ENCODE measurements around the gene GID4.
A peak's percentile ranks its signal among the peaks of the same experiment; 100 is the strongest.

The GID4 gene

GRCh38 chr17:18087610-18088491 is 48.6 kb downstream of the GID4 start, which contains the start of gene DRG2:
DRG2 (plus strand) TSS chr17:18087948; CDS start chr17:18088024, 76 bp downstream.
- peak within 1 kb of the TSS; percentile 98 for H3K4me3 ChIP-seq (ENCODE audit: low read depth, low read length)
- peak; percentile 68 for DNase-seq (ENCODE audit: low read depth)

- no peak overlapping the region for H3K4me3 ChIP-seq (ENCODE audit: low read depth, low read length)
- no peak for DNase-seq (ENCODE audit: low read depth)
Measured at GRCh38 chr17:18089613-18090012, 50.4 kb downstream of the GID4 start.

- no peak overlapping the region for H3K4me3 ChIP-seq (ENCODE audit: low read depth, low read length)
- DNase-seq (ENCODE audit: low read depth): no peak
Measured at GRCh38 chr17:18093616-18094408, 54.6 kb downstream of the GID4 start.

- no peak overlapping the region for H3K4me3 ChIP-seq (ENCODE audit: low read depth, low read length)
- DNase-seq (ENCODE audit: low read depth): no peak
Measured at GRCh38 chr17:18094409-18094807, 55.2 kb downstream of the GID4 start.

GRCh38 chr17:18099516-18099915 is 60.3 kb downstream of the GID4 start:
- no peak overlapping the region for H3K4me3 ChIP-seq (ENCODE audit: low read depth, low read length)
- DNase-seq (ENCODE audit: low read depth): no peak

GRCh38 chr17:18100616-18101015 is 61.4 kb downstream of the GID4 start:
- DNase-seq (ENCODE audit: low read depth): no peak
- H3K4me3 ChIP-seq (ENCODE audit: low read depth, low read length): no peak overlapping the region

GRCh38 chr17:18101828-18102227 is 62.6 kb downstream of the GID4 start:
- H3K4me3 ChIP-seq (ENCODE audit: low read depth, low read length): no peak overlapping the region
- no peak for DNase-seq (ENCODE audit: low read depth)

GRCh38 chr17:18102640-18103039 is 63.4 kb downstream of the GID4 start:
- DNase-seq (ENCODE audit: low read depth): no peak
- no peak overlapping the region for H3K4me3 ChIP-seq (ENCODE audit: low read depth, low read length)

- no peak for DNase-seq (ENCODE audit: low read depth)
- H3K4me3 ChIP-seq (ENCODE audit: low read depth, low read length): no peak overlapping the region
Measured at GRCh38 chr17:18105027-18105426, 65.8 kb downstream of the GID4 start.

- no peak for DNase-seq (ENCODE audit: low read depth)
- H3K4me3 ChIP-seq (ENCODE audit: low read depth, low read length): no peak overlapping the region
Measured at GRCh38 chr17:18105595-18105994, 66.4 kb downstream of the GID4 start.

GRCh38 chr17:18106211-18106610 is 67.0 kb downstream of the GID4 start:
- no peak for DNase-seq (ENCODE audit: low read depth)
- no peak overlapping the region for H3K4me3 ChIP-seq (ENCODE audit: low read depth, low read length)

- H3K4me3 ChIP-seq (ENCODE audit: low read depth, low read length): no peak overlapping the region
- DNase-seq (ENCODE audit: low read depth): no peak
Measured at GRCh38 chr17:18107061-18107790, 68.0 kb downstream of the GID4 start.

GRCh38 chr17:18107971-18108370 is 68.8 kb downstream of the GID4 start:
- DNase-seq (ENCODE audit: low read depth): no peak

GRCh38 chr17:18108401-18109312 is 69.4 kb downstream of the GID4 start, which contains the start of gene MYO15A:
MYO15A (plus strand) TSS chr17:18108756; CDS start chr17:18118801, 10,045 bp downstream.
- DNase-seq (ENCODE audit: low read depth): no peak

More at GRCh38 chr17:18107971-18108370, 68.8 kb downstream of the GID4 start:
- H3K4me3 ChIP-seq (ENCODE audit: low read depth, low read length): no peak overlapping the region

GRCh38 chr17:18109935-18110485 is 70.8 kb downstream of the GID4 start:
- no peak overlapping the region for H3K4me3 ChIP-seq (ENCODE audit: low read depth, low read length)

More at GRCh38 chr17:18108401-18109312, 69.4 kb downstream of the GID4 start, which contains the start of gene MYO15A:
- H3K4me3 ChIP-seq (ENCODE audit: low read depth, low read length): no peak within 1 kb of the TSS

GRCh38 chr17:18110636-18111145 is 71.5 kb downstream of the GID4 start:
- DNase-seq (ENCODE audit: low read depth): no peak
- H3K4me3 ChIP-seq (ENCODE audit: low read depth, low read length): no peak overlapping the region

More at GRCh38 chr17:18109935-18110485, 70.8 kb downstream of the GID4 start:
- DNase-seq (ENCODE audit: low read depth): no peak

- no peak for DNase-seq (ENCODE audit: low read depth)
- H3K4me3 ChIP-seq (ENCODE audit: low read depth, low read length): no peak overlapping the region
Measured at GRCh38 chr17:18111330-18111971, 72.2 kb downstream of the GID4 start.

- H3K4me3 ChIP-seq (ENCODE audit: low read depth, low read length): no peak overlapping the region
- no peak for DNase-seq (ENCODE audit: low read depth)
Measured at GRCh38 chr17:18115517-18115916, 76.3 kb downstream of the GID4 start.

Measured in skeletal muscle cell (primary cell).